Spleen (tissue), 7 donors: ENCODE measurements around the gene SYNRG.

Experiments
- POLR2A ChIP-seq, 3 donors: fragments of 450-650 bp; IDR thresholded peaks; one replicate each; pipeline ENCODE4 v1.5.1; 2017; ENCODE audit warnings: antibody characterized with exemption in 3 of 3, mild to moderate bottlenecking in 1 of 3
- POLR2AphosphoS5 ChIP-seq, 3 donors: sonication (generic); formaldehyde crosslinking; IDR thresholded peaks; one replicate each; pipeline ENCODE4 v1.5.1; 2017; ENCODE audit warnings: antibody characterized with exemption in 3 of 3
- TF ChIP-seq, protein P1 (sequence below), 11 experiments: fragments of 200-600 bp in 7 of 11; fragments of 450-650 bp in 4 of 11; sonication (generic) in 4 of 11; IDR thresholded peaks in 8 of 11; conservative IDR thresholded peaks in 3 of 11; 1 replicate in 7 of 11; 2 replicates in 4 of 11; pipeline versions ENCODE4 v1.4.0 to v1.8.0; 2016 to 2021; ENCODE audit warnings: antibody characterized with exemption in 11 of 11, inconsistent platforms in 4 of 11, mild to moderate bottlenecking in 1 of 11
- donor health status: DM: no; HTN: no; CAD: no; lungs with moderate emphysema.
- donor health status: DM: no; HTN: no; CAD: no.
- donor health status: DM: no; HTN: no; CAD: no.

DNA sequence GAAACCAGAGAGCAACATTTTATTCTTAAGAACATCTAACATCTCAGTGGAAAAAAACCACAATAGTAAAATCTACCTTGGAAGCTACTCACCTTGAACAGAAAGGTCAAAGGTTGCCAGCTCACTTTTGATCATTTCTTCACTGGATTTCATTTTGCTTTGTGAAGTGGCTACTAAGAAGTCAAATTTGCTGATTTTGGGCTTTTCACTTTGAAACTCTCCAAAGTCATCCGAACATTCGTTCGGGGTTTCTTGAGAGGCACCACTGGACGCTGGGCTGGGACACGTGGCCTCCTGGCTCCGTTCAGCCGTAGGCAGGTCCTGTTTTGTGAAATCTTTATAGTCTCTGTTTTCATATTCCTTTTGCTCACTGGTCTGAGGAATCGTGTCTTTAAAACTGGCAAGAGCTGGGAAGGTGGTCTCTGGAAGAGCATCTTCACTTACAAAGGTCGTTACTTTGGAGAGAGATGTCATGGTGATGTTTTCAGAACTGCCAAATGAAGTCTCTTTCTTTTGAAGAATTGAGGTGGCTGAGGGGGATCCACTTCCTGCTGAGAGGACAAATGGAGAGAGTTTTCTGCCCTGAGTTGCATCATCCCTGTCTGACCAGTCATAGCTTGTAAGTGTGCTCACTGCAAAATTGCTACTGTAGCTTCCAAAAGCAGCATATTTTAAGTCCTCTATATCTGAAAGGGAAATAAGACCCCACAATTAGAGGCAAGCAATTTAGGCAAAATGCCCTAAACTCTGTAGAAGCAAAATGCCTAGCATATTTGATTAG lies 67.1 kb downstream of the SYNRG start:
- TF ChIP-seq, protein P1, sequence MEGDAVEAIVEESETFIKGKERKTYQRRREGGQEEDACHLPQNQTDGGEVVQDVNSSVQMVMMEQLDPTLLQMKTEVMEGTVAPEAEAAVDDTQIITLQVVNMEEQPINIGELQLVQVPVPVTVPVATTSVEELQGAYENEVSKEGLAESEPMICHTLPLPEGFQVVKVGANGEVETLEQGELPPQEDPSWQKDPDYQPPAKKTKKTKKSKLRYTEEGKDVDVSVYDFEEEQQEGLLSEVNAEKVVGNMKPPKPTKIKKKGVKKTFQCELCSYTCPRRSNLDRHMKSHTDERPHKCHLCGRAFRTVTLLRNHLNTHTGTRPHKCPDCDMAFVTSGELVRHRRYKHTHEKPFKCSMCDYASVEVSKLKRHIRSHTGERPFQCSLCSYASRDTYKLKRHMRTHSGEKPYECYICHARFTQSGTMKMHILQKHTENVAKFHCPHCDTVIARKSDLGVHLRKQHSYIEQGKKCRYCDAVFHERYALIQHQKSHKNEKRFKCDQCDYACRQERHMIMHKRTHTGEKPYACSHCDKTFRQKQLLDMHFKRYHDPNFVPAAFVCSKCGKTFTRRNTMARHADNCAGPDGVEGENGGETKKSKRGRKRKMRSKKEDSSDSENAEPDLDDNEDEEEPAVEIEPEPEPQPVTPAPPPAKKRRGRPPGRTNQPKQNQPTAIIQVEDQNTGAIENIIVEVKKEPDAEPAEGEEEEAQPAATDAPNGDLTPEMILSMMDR (IDR thresholded peaks at IDR 0.05 in 8 of 11, conservative IDR thresholded peaks at IDR 0.05 in 3 of 11): no peak
- TF ChIP-seq POLR2AphosphoS5 (IDR thresholded peaks at IDR 0.05) (no peak), POLR2A (IDR thresholded peaks at IDR 0.05) (no peak)
